HG02571 (cell line): ENCODE results near the gene STK38L.

ENCODE experiments used
- ATAC-seq: cut with Tn5 transposase; IDR thresholded peaks from one replicate; pipeline ENCODE4 v1.9.1; 2021; ENCODE audit warnings: mild to moderate bottlenecking, moderate library complexity; ENCODE audit not compliant: unreplicated experiment

The STK38L gene

GRCh38 chr12:27309293-27309994 lies 65.4 kb downstream of the STK38L start:
- ATAC-seq, result no peak

GRCh38 chr12:27309995-27310315 lies 65.9 kb downstream of the STK38L start:
- ATAC-seq, result no peak

- no peak for ATAC-seq
These were observed 72.9 kb downstream of the STK38L start for GRCh38 chr12:27316947-27317346.

- ATAC-seq, result no peak
These were observed 75.3 kb downstream of the STK38L start for GRCh38 chr12:27319409-27319808.

GRCh38 chr12:27319848-27320247 lies 75.8 kb downstream of the STK38L start:
- ATAC-seq, result no peak

GRCh38 chr12:27324530-27324929 lies 80.4 kb downstream of the STK38L start:
- ATAC-seq, result no peak

GRCh38 chr12:27330846-27331245 lies 86.8 kb downstream of the STK38L start:
- no peak for ATAC-seq

GRCh38 chr12:27331291-27331926 lies 87.3 kb downstream of the STK38L start:
- peak; percentile 36 for ATAC-seq

GRCh38 chr12:27331927-27332324 lies 87.8 kb downstream of the STK38L start:
- no peak for ATAC-seq

- ATAC-seq, result no peak
These were observed 88.3 kb downstream of the STK38L start for GRCh38 chr12:27332407-27332713.

- ATAC-seq, result peak; percentile 38
These were observed 88.8 kb downstream of the STK38L start, which contains the start of gene BMAL2 for GRCh38 chr12:27332714-27333402. BMAL2 (plus strand) TSS chr12:27332836; CDS start chr12:27333073, 237 bp downstream.

- ATAC-seq, result peak; percentile 22
These were observed 89.4 kb downstream of the STK38L start for GRCh38 chr12:27333403-27334009.

GRCh38 chr12:27334042-27334720 lies 90.1 kb downstream of the STK38L start:
- no peak for ATAC-seq

- no peak for ATAC-seq
These were observed 90.6 kb downstream of the STK38L start for GRCh38 chr12:27334721-27335082.

GRCh38 chr12:27335364-27336281 lies 91.5 kb downstream of the STK38L start:
- no peak for ATAC-seq

- no peak for ATAC-seq
These were observed 92.2 kb downstream of the STK38L start for GRCh38 chr12:27336282-27336653.

- ATAC-seq, result no peak
These were observed 93.3 kb downstream of the STK38L start for GRCh38 chr12:27337376-27337775.

- no peak for ATAC-seq
These were observed 94.4 kb downstream of the STK38L start for GRCh38 chr12:27338473-27338872.

GRCh38 chr12:27340971-27341370 lies 96.9 kb downstream of the STK38L start:
- no peak for ATAC-seq

GRCh38 chr12:27342536-27342935 lies 98.5 kb downstream of the STK38L start:
- no peak for ATAC-seq
